Sigmoid colon (tissue), 7 donors: Measurements from ENCODE around the gene ANXA2. TPM values are rescaled to one million over a fixed set of nuclear protein-coding genes. Genes with fewer than 3 reads are reported as not detected.

Source experiments
- DNase-seq: peaks from one replicate; pipeline ENCODE4 v3.0.0-alpha.2; 2019
- H3K27ac ChIP-seq, 4 donors: fragments of 200-600 bp; sonication (generic); one replicate each; pipeline ENCODE4 v1.5.1; 2016 to 2019; ENCODE audit warnings: mild to moderate bottlenecking in 1 of 4
- H3K27me3 ChIP-seq, 3 donors: fragments of 200-600 bp; sonication (generic); one replicate each; pipeline ENCODE4 v1.5.1; 2019; ENCODE audit warnings: mild to moderate bottlenecking in 1 of 3
- H3K36me3 ChIP-seq, 4 donors: fragments of 200-600 bp; sonication (generic); one replicate each; pipeline ENCODE4 v1.5.1; 2016 to 2019
- H3K4me1 ChIP-seq, 4 donors: fragments of 200-600 bp; sonication (generic); one replicate each; pipeline ENCODE4 v1.5.1; 2017 to 2019
- H3K4me3 ChIP-seq, 4 donors: fragments of 200-600 bp; sonication (generic); one replicate each; pipeline ENCODE4 v1.5.1; 2017 to 2019; ENCODE audit warnings: mild to moderate bottlenecking in 2 of 4, moderate library complexity in 1 of 4
- H3K9me3 ChIP-seq, 4 donors: fragments of 200-600 bp in 3 of 4; sonication (generic) in 3 of 4; one replicate each; pipeline versions ENCODE4 v1.5.1 to v1.6.1; 2013 to 2019
- EP300 ChIP-seq, 4 donors: sonication (generic); formaldehyde crosslinking; IDR thresholded peaks; one replicate each; pipeline ENCODE4 v1.6.1; 2017; ENCODE audit warnings: antibody characterized with exemption in 4 of 4
- POLR2A ChIP-seq, 2 donors: fragments of 450-650 bp; IDR thresholded peaks; one replicate each; pipeline ENCODE4 v1.6.1; 2016; ENCODE audit warnings: antibody characterized with exemption in 2 of 2, mild to moderate bottlenecking in 2 of 2, moderate library complexity in 2 of 2
- POLR2AphosphoS5 ChIP-seq, 4 donors: sonication (generic); formaldehyde crosslinking; IDR thresholded peaks; one replicate each; pipeline ENCODE4 v1.6.1; 2017; ENCODE audit warnings: antibody characterized with exemption in 4 of 4
- WGBS, 2 donors: extraction: QIAGEN DNeasy Blood & Tissue Kit; methylation state at CpG; one replicate each; pipeline ENCODE4 v1.1.7; 2013; 5-methylcytosine and 5-hydroxymethylcytosine counted together
- intact Hi-C: fragments of 100-400 bp; cut with DNase I; formaldehyde crosslinking; loops from one replicate; pipeline ENCODE4 v1.15.1; 2023
- polyA plus RNA-seq, 3 donors: library from polyadenylated mRNA; stranded (reverse); fragments of 200-250 nt; gene quantifications; one replicate each; pipeline ENCODE4 v1.2.3, GENCODE V29; 2013
- total RNA-seq, 4 donors: library from RNA; depleted of rRNA; stranded (reverse); fragments of >200 nt; gene quantifications; one replicate each; pipeline ENCODE4 v1.1.0, GENCODE V29; 2016
- TF ChIP-seq, protein P1 (sequence below), 4 experiments: fragments of 450-650 bp in 3 of 4; fragments of 200-600 bp in 1 of 4; IDR thresholded peaks; one replicate each; pipeline ENCODE4 v1.5.1; 2016 to 2019; ENCODE audit warnings: antibody characterized with exemption in 4 of 4, mild to moderate bottlenecking in 3 of 4, moderate library complexity in 2 of 4
- donor health status: healthy with polysubstance abuse.
- donor health status: Bipolar disorder and iron deficiency.
- donor health status: healthy.

ANXA2 gene
- total and polyA plus RNA-seq, 7 donors = 157 to 3,307 (median 366) TPM

DNA sequence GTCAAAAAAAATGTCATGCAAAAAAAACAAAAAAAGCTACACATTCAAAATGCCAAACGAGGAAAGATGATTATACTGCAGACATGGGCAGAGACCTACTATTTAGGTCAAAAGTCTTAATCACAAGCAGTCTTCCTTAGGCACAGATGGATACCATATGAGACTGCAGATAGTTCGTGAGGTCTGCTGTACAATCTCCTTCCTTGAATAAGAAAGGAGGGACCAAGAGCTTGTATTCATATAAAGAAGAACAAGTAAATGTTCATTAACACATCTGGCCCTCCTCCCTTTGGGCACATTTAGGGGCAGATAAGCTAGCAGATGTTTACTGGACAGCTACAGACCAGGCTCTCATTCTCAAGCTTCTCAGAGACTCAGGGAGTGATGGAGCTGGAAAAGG lies 45.3 kb downstream of the ANXA2 start:
- WGBS, 2 donors = 83 to 94% methylated on average over 2 of the region's 2 CpGs
- Histone ChIP-seq H3K4me1 (no peaks in the 10 kb centered on the region), H3K4me3 (no peak overlapping the region), H3K27ac (no peak overlapping the region), H3K36me3 (peaks cover 14 to 91% (median 76%) of the 10 kb centered on the region in 4 donors), H3K9me3 (no peaks in the 10 kb centered on the region), H3K27me3 (no peaks in the 10 kb centered on the region)
- no peak for DNase-seq
- intact Hi-C loops = no loop called here
- TF ChIP-seq POLR2A (IDR thresholded peaks at IDR 0.05) = no peak
- TF ChIP-seq EP300 (IDR thresholded peaks at IDR 0.05) = no peak
- TF ChIP-seq, protein P1, sequence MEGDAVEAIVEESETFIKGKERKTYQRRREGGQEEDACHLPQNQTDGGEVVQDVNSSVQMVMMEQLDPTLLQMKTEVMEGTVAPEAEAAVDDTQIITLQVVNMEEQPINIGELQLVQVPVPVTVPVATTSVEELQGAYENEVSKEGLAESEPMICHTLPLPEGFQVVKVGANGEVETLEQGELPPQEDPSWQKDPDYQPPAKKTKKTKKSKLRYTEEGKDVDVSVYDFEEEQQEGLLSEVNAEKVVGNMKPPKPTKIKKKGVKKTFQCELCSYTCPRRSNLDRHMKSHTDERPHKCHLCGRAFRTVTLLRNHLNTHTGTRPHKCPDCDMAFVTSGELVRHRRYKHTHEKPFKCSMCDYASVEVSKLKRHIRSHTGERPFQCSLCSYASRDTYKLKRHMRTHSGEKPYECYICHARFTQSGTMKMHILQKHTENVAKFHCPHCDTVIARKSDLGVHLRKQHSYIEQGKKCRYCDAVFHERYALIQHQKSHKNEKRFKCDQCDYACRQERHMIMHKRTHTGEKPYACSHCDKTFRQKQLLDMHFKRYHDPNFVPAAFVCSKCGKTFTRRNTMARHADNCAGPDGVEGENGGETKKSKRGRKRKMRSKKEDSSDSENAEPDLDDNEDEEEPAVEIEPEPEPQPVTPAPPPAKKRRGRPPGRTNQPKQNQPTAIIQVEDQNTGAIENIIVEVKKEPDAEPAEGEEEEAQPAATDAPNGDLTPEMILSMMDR (IDR thresholded peaks at IDR 0.05) = no peak
- no peak for TF ChIP-seq POLR2AphosphoS5 (IDR thresholded peaks at IDR 0.05)

DNA sequence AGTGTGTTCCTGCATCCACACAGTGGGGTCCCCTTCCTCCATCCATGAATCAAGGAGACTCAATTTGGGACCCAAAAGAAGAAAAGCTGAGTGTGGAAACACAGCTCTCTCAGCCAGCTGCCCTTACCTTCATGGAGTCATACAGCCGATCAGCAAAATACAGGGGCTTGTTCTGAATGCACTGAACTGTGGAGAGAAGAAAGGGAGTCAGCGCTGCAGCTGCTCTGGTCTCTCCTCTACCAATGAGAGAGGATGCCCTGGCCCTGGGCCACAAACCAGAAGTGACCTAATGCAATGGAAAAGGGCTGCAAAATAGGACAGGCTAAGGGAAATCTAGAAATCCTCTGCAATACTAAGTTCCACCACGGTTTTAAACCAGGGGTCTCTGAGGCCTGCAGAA lies 46.7 kb downstream of the ANXA2 start:
- intact Hi-C loops = no loop called here
- WGBS, 2 donors = 87 to 88% methylated on average over 3 of the region's 3 CpGs

DNA sequence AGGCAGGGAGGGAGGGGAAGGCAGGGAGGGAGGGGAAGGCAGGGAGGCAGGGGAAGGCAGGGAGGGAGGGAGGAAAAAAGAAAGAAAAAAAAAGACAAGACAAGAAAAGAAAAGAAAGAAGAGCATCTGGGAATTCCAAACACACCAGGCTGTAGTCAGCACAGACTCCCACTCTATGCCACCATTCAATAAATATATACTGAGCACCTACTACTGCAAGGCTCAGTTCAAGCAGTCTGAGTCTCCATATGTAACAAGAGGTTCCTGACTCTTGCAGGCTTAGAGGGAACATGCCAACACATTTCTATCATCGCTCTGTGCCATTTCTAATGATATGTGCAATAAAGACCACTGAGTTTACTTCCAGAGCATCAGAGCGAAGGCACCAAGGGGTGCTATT lies 47.7 kb downstream of the ANXA2 start:
- TF ChIP-seq EP300 (IDR thresholded peaks at IDR 0.05) (no peak), POLR2AphosphoS5 (IDR thresholded peaks at IDR 0.05) (no peak), POLR2A (IDR thresholded peaks at IDR 0.05) (no peak)
- TF ChIP-seq, protein P1 (IDR thresholded peaks at IDR 0.05) = no peak
- H3K36me3 ChIP-seq = peaks cover 14 to 93% (median 78%) of the 10 kb centered on the region in 4 donors
- intact Hi-C loops = no loop called here

More for the DNA sequence above, 46.7 kb downstream of the ANXA2 start:
- Histone ChIP-seq H3K36me3 (peaks cover 19 to 93% (median 84%) of the 10 kb centered on the region in 4 donors), H3K27me3 (no peaks in the 10 kb centered on the region), H3K4me3 (no peak overlapping the region), H3K9me3 (no peaks in the 10 kb centered on the region), H3K27ac (no peak overlapping the region), H3K4me1 (no peaks in the 10 kb centered on the region)
- no peak for DNase-seq
- TF ChIP-seq, protein P1 (IDR thresholded peaks at IDR 0.05) = no peak
- TF ChIP-seq POLR2AphosphoS5 (IDR thresholded peaks at IDR 0.05) (no peak), POLR2A (IDR thresholded peaks at IDR 0.05) (no peak), EP300 (IDR thresholded peaks at IDR 0.05) (no peak)

DNA sequence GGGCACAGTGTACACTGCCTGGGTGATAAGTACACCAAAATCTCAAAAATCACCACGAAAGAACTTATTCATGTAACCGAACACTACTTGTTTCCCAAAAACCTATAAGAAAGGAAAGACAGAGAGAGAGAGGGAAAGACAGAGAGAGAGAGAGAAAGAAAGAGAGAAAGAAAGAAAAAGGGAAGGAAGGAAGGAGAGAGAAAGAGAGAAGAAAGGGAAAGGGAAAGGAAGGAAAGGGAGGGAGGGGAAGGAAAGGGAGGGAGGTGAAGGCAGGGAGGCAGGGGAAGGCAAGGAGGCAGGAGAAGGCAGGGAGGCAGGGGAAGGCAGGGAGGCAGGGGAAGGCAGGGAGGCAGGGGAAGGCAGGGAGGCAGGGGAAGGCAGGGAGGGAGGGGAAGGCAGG lies 48.2 kb downstream of the ANXA2 start:
- Histone ChIP-seq H3K36me3 (peaks cover 12 to 89% (median 73%) of the 10 kb centered on the region in 4 donors), H3K27ac (no peak overlapping the region), H3K27me3 (no peaks in the 10 kb centered on the region), H3K4me3 (no peak overlapping the region), H3K4me1 (no peaks in the 10 kb centered on the region), H3K9me3 (no peaks in the 10 kb centered on the region)
- intact Hi-C loops = no loop called here
- TF ChIP-seq, protein P1 (IDR thresholded peaks at IDR 0.05) = no peak
- no peak for TF ChIP-seq POLR2AphosphoS5 (IDR thresholded peaks at IDR 0.05)
- no peak for TF ChIP-seq POLR2A (IDR thresholded peaks at IDR 0.05)
- TF ChIP-seq EP300 (IDR thresholded peaks at IDR 0.05) = no peak
- no peak for DNase-seq
- 95 to 97% methylated on average over 2 of the region's 2 CpGs for WGBS, 2 donors

More for the DNA sequence above, 47.7 kb downstream of the ANXA2 start:
- Histone ChIP-seq H3K4me1 (no peaks in the 10 kb centered on the region), H3K9me3 (no peaks in the 10 kb centered on the region), H3K27me3 (no peaks in the 10 kb centered on the region), H3K27ac (no peak overlapping the region), H3K4me3 (no peak overlapping the region)
- no peak for DNase-seq
- 97 to 98% methylated on average over 2 of the region's 2 CpGs for WGBS, 2 donors

DNA sequence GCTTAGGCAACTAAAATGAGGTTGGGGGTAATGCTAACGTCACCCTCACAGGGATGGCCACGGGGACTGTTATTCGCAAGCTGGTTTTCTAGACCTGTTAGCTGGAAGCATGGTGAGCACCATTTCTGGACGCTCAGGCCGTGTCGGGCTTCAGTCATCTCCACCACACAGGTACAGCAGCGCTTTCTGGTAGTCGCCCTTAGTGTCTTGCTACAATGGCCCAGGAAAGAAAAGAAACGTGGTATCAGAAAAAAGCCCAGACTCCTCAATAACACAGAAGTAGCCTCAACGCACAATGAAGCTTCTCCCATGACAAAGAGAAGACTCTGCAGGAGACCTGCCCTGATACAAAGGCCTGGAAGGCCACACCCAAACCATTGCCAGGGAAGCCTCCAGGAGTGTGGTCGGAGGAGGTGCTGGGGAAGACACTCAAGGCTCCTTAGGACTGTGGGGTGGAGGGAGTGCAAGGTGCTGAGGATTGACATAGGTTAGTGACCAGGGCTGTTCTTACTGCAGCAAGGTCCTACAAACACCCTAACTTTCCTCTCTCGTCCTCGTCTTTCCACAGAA lies 50.2 kb downstream of the ANXA2 start:
- Histone ChIP-seq H3K27ac (no peak overlapping the region), H3K36me3 (peaks cover 12 to 69% (median 54%) of the 10 kb centered on the region in 4 donors), H3K27me3 (no peaks in the 10 kb centered on the region), H3K4me3 (no peak overlapping the region), H3K4me1 (no peaks in the 10 kb centered on the region), H3K9me3 (no peaks in the 10 kb centered on the region)
- TF ChIP-seq EP300 (IDR thresholded peaks at IDR 0.05) = no peak
- TF ChIP-seq POLR2A (IDR thresholded peaks at IDR 0.05) = no peak
- no peak for TF ChIP-seq POLR2AphosphoS5 (IDR thresholded peaks at IDR 0.05)
- TF ChIP-seq, protein P1 (IDR thresholded peaks at IDR 0.05) = no peak
- no peak for DNase-seq
- WGBS, 2 donors = 92 to 95% methylated on average over 13 of the region's 13 CpGs
- intact Hi-C loops = no loop called here
